Activated T-cell treated with anti-CD3 and anti-CD28 coated beads, Interleukin-2, amount 50 U/mL, for 72 hours (primary cell): Measurements from ENCODE around the gene LAPTM4A. TPM values are rescaled to one million over a fixed set of nuclear protein-coding genes. Genes with fewer than 3 reads are reported as not detected.

Source experiments
- ATAC-seq, 2 donors: fragments of 150-1000 bp; cut with Tn5 transposase; replicated peaks in 1 of 2; 2 replicates each; pipeline ENCODE4 v1.10.0; 2021; ENCODE audit warnings: moderate library complexity in 2 of 2, mild to moderate bottlenecking in 1 of 2
- DNase-seq, 2 donors: peaks; one replicate each; pipeline ENCODE4 v3.0.0; 2021 to 2022; ENCODE audit warnings: mixed read lengths in 1 of 2
- H3K27ac Mint-ChIP-seq: one replicate; pipeline ENCODE4 v1.8.0; 2022; ENCODE audit warnings: mild to moderate bottlenecking, moderate library complexity, mixed read lengths
- H3K27me3 Mint-ChIP-seq: one replicate; pipeline ENCODE4 v1.8.0; 2022; ENCODE audit warnings: low read depth, mixed read lengths
- H3K36me3 Mint-ChIP-seq, 2 donors: one replicate each; pipeline ENCODE4 v1.8.0; 2022; ENCODE audit warnings: mixed read lengths in 2 of 2, mild to moderate bottlenecking in 1 of 2; ENCODE audit not compliant: insufficient read depth in 2 of 2
- H3K4me1 Mint-ChIP-seq: one replicate; pipeline ENCODE4 v1.8.0; 2022; ENCODE audit warnings: low read depth, mixed read lengths
- H3K4me3 Mint-ChIP-seq, 2 donors: one replicate each; pipeline ENCODE4 v1.8.0; 2022; ENCODE audit warnings: mild to moderate bottlenecking in 2 of 2, mixed read lengths in 2 of 2, moderate library complexity in 2 of 2
- H3K9me3 Mint-ChIP-seq, 2 donors: one replicate each; pipeline ENCODE4 v1.8.0; 2022; ENCODE audit warnings: mixed read lengths in 2 of 2
- total RNA-seq, 2 donors: library from RNA; stranded (reverse); gene quantifications; one replicate each; pipeline ENCODE4 v1.2.3, GENCODE V29; 2022

Gene LAPTM4A
- 10 to 100 TPM; 26.0 to 33.3 TPM for total RNA-seq

DNA sequence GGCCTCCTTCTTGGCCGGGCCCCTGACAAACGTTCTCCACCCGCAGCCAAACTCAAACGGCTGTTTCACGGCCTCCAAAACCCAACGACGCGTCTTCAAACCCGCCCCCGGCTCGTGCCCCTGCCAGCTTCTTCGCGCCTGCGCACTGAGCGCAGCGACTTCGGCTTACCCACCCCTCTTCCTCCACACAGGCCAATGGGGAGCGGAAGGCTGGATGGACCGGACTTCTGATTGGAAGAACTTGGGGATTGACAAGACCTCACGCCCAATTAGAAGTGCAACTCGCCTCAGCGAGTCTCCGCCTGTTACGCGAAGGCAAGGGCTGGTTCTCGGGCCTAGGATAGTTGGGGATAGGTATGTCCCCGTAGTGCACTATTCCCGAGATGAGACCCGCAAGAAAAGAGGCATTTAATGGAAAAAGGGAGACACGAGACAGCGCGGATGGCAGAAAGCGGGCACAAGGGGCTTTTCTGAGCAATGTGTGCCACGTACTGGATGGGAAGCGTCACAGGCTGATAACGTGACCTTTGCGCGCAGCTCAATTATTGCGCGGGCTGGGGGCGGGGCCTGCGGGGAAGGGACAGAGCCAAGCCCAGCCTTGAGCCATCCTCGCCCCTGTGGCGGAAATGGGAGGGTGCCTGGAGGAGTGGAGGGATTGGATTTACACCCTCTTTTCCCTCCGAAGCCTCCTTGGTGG is at the start of gene LAPTM4A:
Gene LAPTM4A (minus strand): TSS at position 97 of the 697 bp plus-strand sequence. CDS start 108 bp downstream, outside the sequence.
- Mint-ChIP-seq H3K27ac (no peak within 1 kb of the TSS), H3K36me3 (peaks cover 6 to 7% of the 10 kb centered on the region in 2 donors), H3K9me3 (no peaks in the 10 kb centered on the region), H3K4me1 (peaks cover 29% of the 10 kb centered on the region), H3K4me3 (no peak within 1 kb of the TSS), H3K27me3 (peaks cover 18% of the 10 kb centered on the region)
- ATAC-seq: peak; percentile 95 to 96
- peak; percentile 97 to 98 for DNase-seq

DNA sequence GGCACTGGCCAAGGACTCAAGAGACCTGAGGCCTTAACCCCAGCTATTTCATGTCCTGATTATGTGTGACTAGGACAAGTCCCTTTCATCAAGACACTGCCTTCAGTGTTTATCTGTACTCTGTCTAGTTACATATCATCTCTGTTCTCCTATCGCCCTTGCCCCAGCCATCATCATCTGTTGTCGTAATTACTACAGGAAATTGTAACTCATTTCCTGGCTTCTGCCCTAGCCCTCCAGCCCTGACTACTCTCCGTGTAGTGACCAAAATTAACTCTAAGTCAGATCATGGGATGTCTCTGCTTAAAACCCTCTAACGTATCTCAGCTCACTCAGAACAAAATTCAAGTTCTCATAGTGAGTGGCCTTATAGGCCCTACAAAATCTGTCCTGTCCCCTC is 49.3 kb upstream of the LAPTM4A start:
- H3K27me3 Mint-ChIP-seq: peaks cover 6% of the 10 kb centered on the region
- H3K4me3 Mint-ChIP-seq: no peak overlapping the region
- no peaks in the 10 kb centered on the region for H3K4me1 Mint-ChIP-seq
- peaks cover 0 to 3% of the 10 kb centered on the region in 2 donors for H3K36me3 Mint-ChIP-seq
- ATAC-seq: no peak
- DNase-seq: no peak
- H3K27ac Mint-ChIP-seq: no peak overlapping the region
- H3K9me3 Mint-ChIP-seq: peaks cover 0 to 1% of the 10 kb centered on the region in 2 donors

- ATAC-seq (no peak), DNase-seq (no peak)
- Mint-ChIP-seq H3K9me3 (peaks cover 0 to 1% of the 10 kb centered on the region in 2 donors), H3K36me3 (peaks cover 0 to 3% of the 10 kb centered on the region in 2 donors), H3K27ac (no peak overlapping the region), H3K4me1 (no peaks in the 10 kb centered on the region), H3K27me3 (peaks cover 6% of the 10 kb centered on the region), H3K4me3 (no peak overlapping the region)
Observed at GRCh38 chr2:20099780-20100179, 48.4 kb upstream of the LAPTM4A start.

- Mint-ChIP-seq H3K27me3 (peaks cover 5% of the 10 kb centered on the region), H3K4me1 (no peaks in the 10 kb centered on the region), H3K36me3 (peaks cover 0 to 3% of the 10 kb centered on the region in 2 donors), H3K4me3 (no peak overlapping the region), H3K9me3 (peaks cover 0 to 1% of the 10 kb centered on the region in 2 donors), H3K27ac (no peak overlapping the region)
- peak; percentile 93 to 94 for ATAC-seq
- DNase-seq: peak; percentile 81 to 85
Observed at GRCh38 chr2:20097889-20098714, 46.7 kb upstream of the LAPTM4A start.

GRCh38 chr2:20095469-20095868 is 44.0 kb upstream of the LAPTM4A start:
- Mint-ChIP-seq H3K4me1 (no peaks in the 10 kb centered on the region), H3K27me3 (peaks cover 12% of the 10 kb centered on the region), H3K27ac (no peak overlapping the region), H3K36me3 (no peaks in the 10 kb centered on the region), H3K9me3 (no peaks in the 10 kb centered on the region), H3K4me3 (no peak overlapping the region)
- DNase-seq (no peak), ATAC-seq (no peak)

- ATAC-seq (no peak), DNase-seq (no peak)
- H3K9me3 Mint-ChIP-seq: no peaks in the 10 kb centered on the region
- H3K4me3 Mint-ChIP-seq: no peak overlapping the region
- H3K27me3 Mint-ChIP-seq: peaks cover 12% of the 10 kb centered on the region
- no peaks in the 10 kb centered on the region for H3K36me3 Mint-ChIP-seq
- peak overlapping the region; percentile 2 for H3K27ac Mint-ChIP-seq
- no peaks in the 10 kb centered on the region for H3K4me1 Mint-ChIP-seq
Observed at GRCh38 chr2:20094955-20095354, 43.5 kb upstream of the LAPTM4A start.

- Mint-ChIP-seq H3K4me1 (no peaks in the 10 kb centered on the region), H3K4me3 (no peak overlapping the region), H3K27ac (no peak overlapping the region), H3K9me3 (no peaks in the 10 kb centered on the region), H3K27me3 (peaks cover 12% of the 10 kb centered on the region), H3K36me3 (no peaks in the 10 kb centered on the region)
- ATAC-seq: no peak
- DNase-seq: no peak
Observed at GRCh38 chr2:20094142-20094755, 42.8 kb upstream of the LAPTM4A start.

- Mint-ChIP-seq H3K4me3 (no peak overlapping the region), H3K4me1 (no peaks in the 10 kb centered on the region), H3K27ac (no peak overlapping the region), H3K9me3 (no peaks in the 10 kb centered on the region), H3K27me3 (peaks cover 12% of the 10 kb centered on the region), H3K36me3 (no peaks in the 10 kb centered on the region)
- DNase-seq (no peak), ATAC-seq (no peak)
Observed at GRCh38 chr2:20093263-20094141, 42.1 kb upstream of the LAPTM4A start.

DNA sequence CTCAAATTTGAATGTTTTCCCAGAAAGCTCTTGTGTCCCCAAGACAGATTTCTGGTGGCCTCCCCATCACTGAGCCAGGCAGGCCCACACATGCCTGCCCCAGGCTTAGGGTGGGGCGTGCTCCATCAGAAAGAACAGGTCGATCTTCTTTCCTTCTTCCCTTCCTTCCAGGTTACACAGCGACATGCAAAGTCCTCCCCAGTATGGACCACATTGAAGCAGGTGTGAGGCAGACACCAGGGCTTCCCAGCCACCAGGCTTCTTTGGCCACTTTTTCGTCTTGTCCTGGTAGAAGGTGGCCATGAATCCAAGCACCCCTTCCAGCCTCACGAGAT is 41.4 kb upstream of the LAPTM4A start:
- DNase-seq (no peak), ATAC-seq (no peak)
- no peaks in the 10 kb centered on the region for H3K36me3 Mint-ChIP-seq
- peaks cover 12% of the 10 kb centered on the region for H3K27me3 Mint-ChIP-seq
- H3K4me3 Mint-ChIP-seq: no peak overlapping the region
- H3K4me1 Mint-ChIP-seq: no peaks in the 10 kb centered on the region
- H3K9me3 Mint-ChIP-seq: no peaks in the 10 kb centered on the region
- H3K27ac Mint-ChIP-seq: no peak overlapping the region

DNA sequence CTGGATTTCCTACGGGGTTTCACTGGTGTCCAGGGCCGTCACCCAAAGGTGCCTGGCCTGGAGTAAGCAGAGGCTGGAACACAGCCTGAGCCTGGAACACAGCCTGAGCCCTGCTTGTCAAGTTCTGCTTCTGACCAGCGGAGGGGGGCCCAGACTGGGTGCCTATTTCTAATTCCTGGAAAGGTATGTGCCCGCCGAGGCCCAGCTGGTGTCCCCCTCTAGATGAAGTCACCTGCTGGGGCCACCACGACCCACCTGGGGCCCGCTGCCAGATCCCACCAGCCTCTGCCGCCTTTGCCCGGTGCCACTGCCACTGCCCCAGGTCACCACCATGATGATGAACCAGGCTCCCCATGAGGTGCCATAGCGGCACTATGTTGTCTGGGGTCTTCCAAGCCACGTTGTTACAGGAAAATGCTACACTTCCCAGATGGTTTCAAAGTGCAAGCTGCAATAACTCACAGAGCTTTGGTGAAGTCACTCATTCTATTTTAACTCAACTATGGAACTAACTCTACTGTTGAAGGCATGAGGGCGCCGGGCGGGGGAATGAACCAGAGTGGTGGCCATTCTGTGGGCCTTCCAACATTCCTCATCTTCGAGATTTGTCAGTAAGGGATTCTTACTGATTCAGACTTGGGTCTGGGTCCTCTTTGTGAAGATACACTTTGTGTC is 40.9 kb upstream of the LAPTM4A start:
- DNase-seq (no peak), ATAC-seq (no peak)
- Mint-ChIP-seq H3K27ac (no peak overlapping the region), H3K9me3 (no peaks in the 10 kb centered on the region), H3K4me3 (no peak overlapping the region), H3K27me3 (peaks cover 12% of the 10 kb centered on the region), H3K4me1 (no peaks in the 10 kb centered on the region), H3K36me3 (no peaks in the 10 kb centered on the region)

DNA sequence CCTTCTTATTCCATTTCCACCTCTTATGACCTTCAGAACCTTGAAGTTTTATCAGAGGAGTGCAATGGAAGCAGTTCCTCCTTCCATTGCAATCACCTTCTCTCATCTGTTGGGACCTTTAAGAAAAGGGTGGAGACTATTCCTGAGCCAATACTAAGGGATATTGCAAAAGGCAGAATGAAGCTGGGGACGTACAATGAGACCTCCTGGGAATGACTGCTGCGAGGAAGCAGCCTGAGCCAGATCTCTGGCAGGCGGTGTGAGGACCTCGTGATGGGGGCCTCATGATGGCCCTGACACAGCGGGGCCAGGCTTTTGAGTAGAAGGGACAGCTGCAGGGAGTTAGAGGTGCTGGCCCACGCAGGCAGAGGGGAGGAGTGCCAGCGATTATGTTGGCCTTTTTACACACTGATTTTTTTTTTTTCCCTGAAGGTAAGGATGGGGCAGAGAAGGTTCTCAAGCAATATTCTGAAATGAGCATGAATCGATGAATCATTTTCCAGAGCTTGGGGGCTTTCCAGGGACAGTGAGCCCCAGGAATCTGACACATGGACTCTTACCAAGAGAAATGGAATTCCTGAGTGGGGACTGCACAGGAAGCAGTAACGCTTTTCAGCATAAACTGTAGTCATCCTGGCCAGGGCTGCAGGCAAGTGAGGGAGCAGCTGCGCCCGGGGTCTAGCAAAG is 40.0 kb upstream of the LAPTM4A start:
- Mint-ChIP-seq H3K9me3 (no peaks in the 10 kb centered on the region), H3K4me3 (no peak overlapping the region), H3K4me1 (no peaks in the 10 kb centered on the region), H3K36me3 (no peaks in the 10 kb centered on the region), H3K27ac (no peak overlapping the region), H3K27me3 (peaks cover 12% of the 10 kb centered on the region)
- ATAC-seq: no peak
- no peak for DNase-seq
